A673 (cell line): ENCODE data around the gene ACP2.

Experiments used
- EZH2 ChIP-seq: fragments of 200-600 bp; sonication (generic); IDR thresholded peaks from 2 replicates; pipeline ENCODE4 v1.6.1; 2017; ENCODE audit warnings: borderline replicate concordance, low read depth, mild to moderate bottlenecking, mixed read lengths, antibody characterized with exemption, low read length; ENCODE audit not compliant: poor library complexity, severe bottlenecking
- TF ChIP-seq, protein P1 (sequence below): fragments of 300-800, 200-600 bp; sonication (generic); conservative IDR thresholded peaks from 2 replicates; pipeline ENCODE4 v1.5.1; 2017; ENCODE audit warnings: low read depth, mild to moderate bottlenecking, antibody characterized with exemption, low read length, moderate library complexity, mixed read lengths

DNA sequence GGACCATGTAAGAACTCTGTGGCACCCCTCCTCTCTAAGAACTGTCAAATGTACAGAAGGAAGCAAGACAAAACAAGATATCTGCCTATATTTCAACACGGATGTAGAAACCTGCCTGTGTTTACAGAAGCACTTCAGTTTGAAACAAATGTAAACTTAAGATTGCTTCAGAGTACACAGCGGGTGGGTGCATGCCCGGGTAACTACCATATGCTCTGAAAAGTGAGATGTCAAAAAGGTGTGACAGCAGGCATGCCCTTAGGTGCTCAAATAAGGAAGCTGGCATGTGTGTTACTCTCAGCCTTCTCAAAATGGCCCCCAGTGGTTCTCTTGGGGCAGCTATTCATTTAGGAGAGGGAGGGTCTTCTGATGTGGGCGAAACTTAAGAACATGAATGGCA is 5.2 kb downstream of the ACP2 start:
- TF ChIP-seq EZH2: no peak
- TF ChIP-seq, protein P1, sequence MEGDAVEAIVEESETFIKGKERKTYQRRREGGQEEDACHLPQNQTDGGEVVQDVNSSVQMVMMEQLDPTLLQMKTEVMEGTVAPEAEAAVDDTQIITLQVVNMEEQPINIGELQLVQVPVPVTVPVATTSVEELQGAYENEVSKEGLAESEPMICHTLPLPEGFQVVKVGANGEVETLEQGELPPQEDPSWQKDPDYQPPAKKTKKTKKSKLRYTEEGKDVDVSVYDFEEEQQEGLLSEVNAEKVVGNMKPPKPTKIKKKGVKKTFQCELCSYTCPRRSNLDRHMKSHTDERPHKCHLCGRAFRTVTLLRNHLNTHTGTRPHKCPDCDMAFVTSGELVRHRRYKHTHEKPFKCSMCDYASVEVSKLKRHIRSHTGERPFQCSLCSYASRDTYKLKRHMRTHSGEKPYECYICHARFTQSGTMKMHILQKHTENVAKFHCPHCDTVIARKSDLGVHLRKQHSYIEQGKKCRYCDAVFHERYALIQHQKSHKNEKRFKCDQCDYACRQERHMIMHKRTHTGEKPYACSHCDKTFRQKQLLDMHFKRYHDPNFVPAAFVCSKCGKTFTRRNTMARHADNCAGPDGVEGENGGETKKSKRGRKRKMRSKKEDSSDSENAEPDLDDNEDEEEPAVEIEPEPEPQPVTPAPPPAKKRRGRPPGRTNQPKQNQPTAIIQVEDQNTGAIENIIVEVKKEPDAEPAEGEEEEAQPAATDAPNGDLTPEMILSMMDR: no peak
